Nephron (organoid): ENCODE data around the gene EIF4G1.
A peak's percentile ranks its signal among the peaks of the same experiment; 100 is the strongest.
"Not testable (repeated sequence)": the region's sequence is repeated elsewhere in the genome, so short reads cannot be mapped to it uniquely, and the experiment has no call there.

Source experiments
- H3K27ac Mint-ChIP-seq, 3 experiments: 2 replicates each; pipeline ENCODE4 v1.8.0; 2020; ENCODE audit warnings: mixed read lengths in 3 of 3, mild to moderate bottlenecking in 2 of 3, moderate library complexity in 1 of 3
- H3K27me3 Mint-ChIP-seq: 2 replicates; pipeline ENCODE4 v1.8.0; 2021; ENCODE audit warnings: low read depth, mild to moderate bottlenecking, moderate library complexity, mixed read lengths
- H3K36me3 Mint-ChIP-seq: 2 replicates; pipeline ENCODE4 v1.8.0; 2020; ENCODE audit warnings: low read depth, mixed read lengths
- H3K4me1 Mint-ChIP-seq: 2 replicates; pipeline ENCODE4 v1.8.0; 2020; ENCODE audit warnings: mixed read lengths
- H3K4me3 Mint-ChIP-seq, 3 experiments: 2 replicates each; pipeline ENCODE4 v1.8.0; 2020; ENCODE audit warnings: mild to moderate bottlenecking in 3 of 3, mixed read lengths in 3 of 3, moderate library complexity in 2 of 3
- H3K9me3 Mint-ChIP-seq: 2 replicates; pipeline ENCODE4 v1.8.0; 2020; ENCODE audit warnings: mixed read lengths
- CTCF ChIP-seq, 3 experiments: fragments of 200-600 bp; sonication (generic); IDR thresholded peaks; one replicate each; pipeline ENCODE4 v1.5.0; 2021; ENCODE audit warnings: antibody characterized with exemption in 3 of 3; ENCODE audit not compliant: unreplicated experiment in 3 of 3

The EIF4G1 gene

DNA sequence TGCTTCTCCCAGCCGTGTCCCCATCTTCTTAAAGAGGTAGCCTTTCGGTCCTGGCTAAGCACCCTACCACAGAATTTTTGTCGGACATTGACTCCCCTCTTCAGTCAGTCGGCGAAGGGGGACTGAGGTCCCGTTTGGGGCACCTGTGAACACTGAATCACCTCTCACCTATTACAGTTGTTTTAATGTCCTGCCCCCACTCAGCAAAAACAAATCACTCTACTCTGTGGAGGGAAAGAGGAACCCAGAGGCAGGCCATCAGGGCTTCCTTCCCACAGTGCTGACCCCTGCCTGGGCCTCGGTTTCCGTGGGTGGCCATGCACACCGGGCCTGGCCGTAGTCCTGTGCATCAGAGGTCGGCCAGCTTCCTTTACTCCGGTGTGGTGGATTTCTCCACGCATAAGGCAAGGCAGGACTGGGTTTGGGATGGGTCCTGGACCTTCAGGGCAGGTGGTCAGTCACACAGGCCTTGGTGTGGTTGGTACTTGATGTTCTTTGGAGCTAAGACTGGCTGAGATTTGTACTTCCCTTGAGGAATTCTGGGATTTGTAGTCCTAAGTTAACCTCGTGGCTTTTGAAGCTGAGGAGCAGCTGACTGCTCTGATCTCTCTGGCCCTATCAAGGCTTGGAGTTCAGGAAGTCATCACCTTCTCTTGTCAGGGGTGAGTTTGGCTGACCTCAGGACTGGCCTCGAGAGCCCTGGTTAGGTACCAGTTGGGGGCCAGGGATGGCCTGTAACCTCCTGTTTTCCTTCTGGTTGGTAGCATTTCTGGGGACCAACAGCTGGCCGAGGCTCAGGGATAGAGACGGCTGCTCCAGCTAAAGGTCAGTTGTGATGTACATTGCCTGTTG lies 22.4 kb downstream of the EIF4G1 start:
- Mint-ChIP-seq H3K27ac (peak overlapping the region; percentile 89 to 96 (median 90)), H3K27me3 (peaks cover 3% of the 10 kb centered on the region), H3K36me3 (peaks cover 26% of the 10 kb centered on the region), H3K9me3 (no peaks in the 10 kb centered on the region), H3K4me3 (peak overlapping the region; percentile 91 to 94 (median 93)), H3K4me1 (peaks cover 27% of the 10 kb centered on the region)
- no peak for TF ChIP-seq CTCF (IDR thresholded peaks at IDR 0.05; ENCODE audit: unreplicated experiment in 3 of 3)

DNA sequence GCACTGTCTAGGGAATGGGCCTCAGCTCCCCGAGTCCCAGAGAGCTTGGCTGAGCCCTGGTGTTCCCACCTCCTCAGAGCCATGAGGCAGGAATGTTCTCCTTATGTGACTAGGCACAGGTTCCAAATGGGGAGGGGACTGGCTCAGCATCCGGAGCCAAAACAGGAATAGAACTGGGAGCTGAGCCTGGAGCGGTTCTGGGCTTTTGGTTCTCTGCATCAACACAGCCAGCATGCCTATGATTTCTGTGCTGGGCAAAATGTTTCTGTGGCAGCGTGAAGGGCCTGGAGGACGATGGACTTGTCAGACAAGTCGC lies 23.0 kb downstream of the EIF4G1 start, which contains the start of gene FAM131A:
Gene FAM131A, plus strand, starts transcription at position 202 of the 316 bp plus-strand sequence. Its CDS starts 31 bp downstream, at position 233.
- TF ChIP-seq CTCF (IDR thresholded peaks at IDR 0.05; ENCODE audit: unreplicated experiment in 3 of 3): no peak
- Mint-ChIP-seq H3K36me3 (peaks cover 22% of the 10 kb centered on the region), H3K27ac (peak within 1 kb of the TSS; percentile 89 to 96 (median 90)), H3K9me3 (no peaks in the 10 kb centered on the region), H3K27me3 (peaks cover 3% of the 10 kb centered on the region), H3K4me1 (peaks cover 27% of the 10 kb centered on the region), H3K4me3 (peak within 1 kb of the TSS; percentile 91 to 94 (median 93))

GRCh38 chr3:184337981-184338380 lies 23.6 kb downstream of the EIF4G1 start:
- peak overlapping the region; percentile 91 to 94 (median 93) for H3K4me3 Mint-ChIP-seq
- peaks cover 16% of the 10 kb centered on the region for H3K36me3 Mint-ChIP-seq
- H3K9me3 Mint-ChIP-seq: no peaks in the 10 kb centered on the region
- TF ChIP-seq CTCF (IDR thresholded peaks at IDR 0.05; ENCODE audit: unreplicated experiment in 3 of 3): peak in 1 of 3 experiments; percentile 12
- H3K27me3 Mint-ChIP-seq: peaks cover 3% of the 10 kb centered on the region
- H3K4me1 Mint-ChIP-seq: peaks cover 27% of the 10 kb centered on the region
- peak overlapping the region; percentile 81 to 96 (median 89) for H3K27ac Mint-ChIP-seq

DNA sequence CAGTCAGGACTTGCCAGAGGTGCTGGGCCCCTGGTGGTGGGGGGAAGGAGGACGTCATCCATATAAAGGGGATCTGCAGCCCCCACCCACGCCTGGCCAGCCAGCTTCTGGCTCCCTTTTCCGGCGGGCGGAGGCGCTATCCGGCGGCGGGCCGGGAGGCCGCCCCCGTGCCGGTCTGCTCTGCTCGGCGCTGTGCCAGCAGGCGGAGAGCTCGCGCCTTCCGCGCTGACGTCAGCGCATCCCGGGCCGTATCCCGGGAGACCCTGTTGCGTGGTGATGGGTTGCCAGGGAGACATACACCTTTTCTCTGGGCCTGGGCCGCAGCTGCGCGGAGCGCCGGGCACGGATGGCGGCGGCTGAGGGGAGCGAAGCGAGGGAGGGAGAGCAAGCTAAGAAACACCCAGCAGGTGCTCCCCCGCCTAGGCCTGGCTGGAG lies 24.1 kb downstream of the EIF4G1 start:
- peaks cover 14% of the 10 kb centered on the region for H3K36me3 Mint-ChIP-seq
- H3K27ac Mint-ChIP-seq: peak overlapping the region; percentile 67 to 96 (median 89)
- H3K4me1 Mint-ChIP-seq: peaks cover 32% of the 10 kb centered on the region
- peak overlapping the region; percentile 91 to 94 (median 93) for H3K4me3 Mint-ChIP-seq
- TF ChIP-seq CTCF (IDR thresholded peaks at IDR 0.05; ENCODE audit: unreplicated experiment in 3 of 3): peak in 2 of 3 experiments; percentile 8 to 10
- no peaks in the 10 kb centered on the region for H3K9me3 Mint-ChIP-seq
- H3K27me3 Mint-ChIP-seq: peaks cover 3% of the 10 kb centered on the region

GRCh38 chr3:184339001-184339400 lies 24.6 kb downstream of the EIF4G1 start:
- Mint-ChIP-seq H3K9me3 (no peaks in the 10 kb centered on the region), H3K27me3 (peaks cover 3% of the 10 kb centered on the region), H3K36me3 (peaks cover 10% of the 10 kb centered on the region), H3K4me3 (peak overlapping the region; percentile 61 to 93 (median 70)), H3K27ac (peak overlapping the region in 2 of 3 experiments; percentile 52 to 89), H3K4me1 (peaks cover 33% of the 10 kb centered on the region)
- no peak for TF ChIP-seq CTCF (IDR thresholded peaks at IDR 0.05; ENCODE audit: unreplicated experiment in 3 of 3)

- H3K36me3 Mint-ChIP-seq: not testable (repeated sequence)
Observed at GRCh38 chr3:184339451-184340135, 25.2 kb downstream of the EIF4G1 start.

More at GRCh38 chr3:184339451-184340135, 25.2 kb downstream of the EIF4G1 start:
- peak overlapping the region in 1 of 3 experiments; percentile 89 for H3K27ac Mint-ChIP-seq
- not testable (repeated sequence) for H3K4me3 Mint-ChIP-seq, H3K27me3 Mint-ChIP-seq, H3K9me3 Mint-ChIP-seq
- H3K4me1 Mint-ChIP-seq: peaks cover 33% of the 10 kb centered on the region
